Sigmoid colon (tissue), 4 donors: Measurements from ENCODE around the gene IPO13.

ENCODE experiments used
- CTCF ChIP-seq, 4 experiments: fragments of 450-650 bp in 3 of 4; fragments of 200-600 bp in 1 of 4; IDR thresholded peaks; one replicate each; pipeline ENCODE4 v1.5.1; 2016 to 2019; ENCODE audit warnings: antibody characterized with exemption in 4 of 4, mild to moderate bottlenecking in 3 of 4, moderate library complexity in 2 of 4
- EP300 ChIP-seq, 4 donors: sonication (generic); formaldehyde crosslinking; IDR thresholded peaks; one replicate each; pipeline ENCODE4 v1.6.1; 2017; ENCODE audit warnings: antibody characterized with exemption in 4 of 4
- POLR2A ChIP-seq, 2 donors: fragments of 450-650 bp; IDR thresholded peaks; one replicate each; pipeline ENCODE4 v1.6.1; 2016; ENCODE audit warnings: antibody characterized with exemption in 2 of 2, mild to moderate bottlenecking in 2 of 2, moderate library complexity in 2 of 2
- POLR2AphosphoS5 ChIP-seq, 4 donors: sonication (generic); formaldehyde crosslinking; IDR thresholded peaks; one replicate each; pipeline ENCODE4 v1.6.1; 2017; ENCODE audit warnings: antibody characterized with exemption in 4 of 4

- TF ChIP-seq CTCF (IDR thresholded peaks at IDR 0.05) (no peak), POLR2A (IDR thresholded peaks at IDR 0.05) (no peak), POLR2AphosphoS5 (IDR thresholded peaks at IDR 0.05) (no peak), EP300 (IDR thresholded peaks at IDR 0.05) (no peak)
Observed at GRCh38 chr1:44010935-44011471, 64.3 kb downstream of the IPO13 start.
